ENCODE data around the gene ITK. TPM values are rescaled to one million over a fixed set of nuclear protein-coding genes. Genes with fewer than 3 reads are reported as not detected.

ITK gene
- total and polyA plus RNA-seq, 2 of the 8 experiments (the other 6 are each of a cell fraction or from before 2014, with no cell fraction given): 0.05 TPM; not detected in 1

DNA sequence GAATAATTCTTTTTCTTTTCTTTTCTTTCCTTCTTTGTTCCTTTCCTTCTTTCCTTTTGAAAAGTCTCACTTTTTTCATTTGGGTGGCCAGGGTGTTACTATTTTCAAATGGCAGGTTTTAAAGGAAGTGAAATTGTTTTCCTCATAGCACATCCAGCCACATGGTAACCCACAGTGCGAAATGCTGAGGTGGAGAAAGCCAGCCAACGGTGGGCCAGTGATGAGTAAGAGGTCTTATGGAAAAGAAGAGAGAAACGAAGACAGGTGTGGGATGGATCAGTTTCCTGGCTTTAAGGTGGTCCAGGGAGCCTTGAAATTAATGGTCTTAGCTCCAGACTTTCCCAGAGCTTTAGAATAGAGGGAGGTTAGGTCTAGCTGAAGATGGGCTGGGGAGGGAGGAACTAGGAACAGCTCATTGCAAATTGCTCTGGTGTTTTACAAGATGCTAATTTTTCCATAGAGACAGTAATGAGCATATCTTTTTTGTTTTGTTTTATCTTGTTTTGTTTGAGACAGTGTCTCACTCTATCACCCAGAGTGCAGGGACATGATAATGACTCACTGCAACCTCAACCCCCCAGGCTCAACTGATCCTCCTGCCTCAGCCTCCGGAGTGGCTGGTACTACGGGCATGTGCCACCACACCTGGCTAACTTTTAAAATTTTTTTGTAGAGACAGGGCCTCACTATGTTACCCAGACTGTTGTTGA is 17.8 kb downstream of the ITK start:
- H3K9me3 ChIP-seq (ENCODE audit: insufficient read depth in 2 of 2, low read depth in 1 of 2, low read length in 1 of 2): no peaks in the 10 kb centered on the region
- H2BK12ac ChIP-seq (ENCODE audit: low read depth, low read length): no peak overlapping the region
- H4K5ac ChIP-seq (ENCODE audit: insufficient read length, low read depth, low read length): no peak overlapping the region
- no peak overlapping the region for H3K9ac ChIP-seq (replicated peaks in 1 of 4; ENCODE audit: extremely low read depth in 1 of 4, low read depth in 3 of 4, low read length in 3 of 4)
- no peak overlapping the region for H3K14ac ChIP-seq (ENCODE audit: insufficient read length)
- no peak overlapping the region for H2BK15ac ChIP-seq (ENCODE audit: low read length)
- H3K79me2 ChIP-seq (ENCODE audit: control insufficient read depth in 1 of 2, insufficient read depth in 2 of 2, low read length in 2 of 2): no peaks in the 10 kb centered on the region
- FAIRE-seq: no peak
- H3K27ac ChIP-seq (ENCODE audit: low read depth, low read length): no peak overlapping the region
- CTCF ChIA-PET (ENCODE audit: partially characterized antibody): no interaction called here
- no peak overlapping the region for H2AK5ac ChIP-seq (ENCODE audit: low read depth, low read length)
- no peaks in the 10 kb centered on the region for H3K36me3 ChIP-seq (ENCODE audit: control insufficient read depth in 2 of 4, insufficient read depth in 4 of 4, low read length in 3 of 4)
- H4K8ac ChIP-seq (ENCODE audit: extremely low read depth, insufficient read depth, low read length): no peak overlapping the region
- H3K23me2 ChIP-seq (ENCODE audit: low read depth, low read length): no peaks in the 10 kb centered on the region
- H2BK5ac ChIP-seq (ENCODE audit: low read depth, low read length): no peak overlapping the region
- H3K4me3 ChIP-seq (ENCODE audit: extremely low read depth in 1 of 4, insufficient read depth in 2 of 4, low read depth in 3 of 4, low read length in 4 of 4): no peak overlapping the region
- no peak overlapping the region for H3K18ac ChIP-seq (ENCODE audit: extremely low read depth, low read length)
- WGBS, 2 experiments (ENCODE audit: extremely low coverage in 1 of 2, insufficient coverage in 1 of 2, insufficient read length in 1 of 2, insufficient replicate concordance in 2 of 2, low coverage in 1 of 2, low lambda C conversion rate in 2 of 2, missing lambda C conversion rate in 1 of 2): 90% methylated on average over 4 of the region's 5 CpGs; no CpG with 5 or more reads in 1 of the 2 experiments
- no peak overlapping the region for H3K4me2 ChIP-seq (ENCODE audit: insufficient read depth in 1 of 2, low read depth in 2 of 2, low read length in 2 of 2)
- no peak overlapping the region for H3K56ac ChIP-seq (replicated peaks; ENCODE audit: insufficient read length, low read depth, low read length)
- no peak for DNase-seq (ENCODE audit: low read depth in 1 of 2, low spot score in 2 of 2)
- H3K4me1 ChIP-seq (replicated peaks in 1 of 4; ENCODE audit: control insufficient read depth in 3 of 4, insufficient read depth in 4 of 4, low read length in 3 of 4): no peaks in the 10 kb centered on the region
- no peak overlapping the region for H2BK20ac ChIP-seq (ENCODE audit: low read length)
- H3K4ac ChIP-seq (replicated peaks; ENCODE audit: insufficient read length, low read depth, low read length): no peak overlapping the region
- H2BK120ac ChIP-seq (replicated peaks; ENCODE audit: low read depth, low read length): no peak overlapping the region
- POLR2A ChIA-PET (ENCODE audit: partially characterized antibody): no interaction called here
- TF ChIP-seq KDM4A (IDR thresholded peaks at IDR 0.05; ENCODE audit: low read depth, low read length, severe bottlenecking) (no peak), POLR2AphosphoS5 (IDR thresholded peaks at IDR 0.05; ENCODE audit: low read depth, low read length) (no peak), TBP (IDR thresholded peaks at IDR 0.05; ENCODE audit: low read depth, low read length) (no peak), KDM5A (IDR thresholded peaks at IDR 0.05; ENCODE audit: low read length) (no peak)
- no peak overlapping the region for H3K23ac ChIP-seq (ENCODE audit: insufficient read length)
- no peaks in the 10 kb centered on the region for H4K20me1 ChIP-seq (replicated peaks in 1 of 2; ENCODE audit: control insufficient read depth in 1 of 2, insufficient read depth in 2 of 2, low read length in 2 of 2)
- no peak overlapping the region for H2AFZ ChIP-seq (ENCODE audit: low read length)
- no peaks in the 10 kb centered on the region for H3K79me1 ChIP-seq (ENCODE audit: low read depth, low read length)
- no peaks in the 10 kb centered on the region for H3K27me3 ChIP-seq (replicated peaks in 1 of 4; ENCODE audit: control insufficient read depth in 3 of 4, extremely low read depth in 1 of 4, insufficient read depth in 3 of 4, low read length in 3 of 4)
- no peak overlapping the region for H4K91ac ChIP-seq (replicated peaks; ENCODE audit: insufficient read length, low read length)

Measured in H1 (cell line).